Measurements from ENCODE around the gene TUBA1B.

The TUBA1B gene

GRCh38 chr12:49105504-49106084, 25.6 kb downstream of the TUBA1B start:
- no peaks in the 10 kb centered on the region for H3K9me3 ChIP-seq (ENCODE audit: insufficient read depth, low read length)
- no peaks in the 10 kb centered on the region for H3K79me2 ChIP-seq (ENCODE audit: insufficient read depth, low read length)
- H3K27ac ChIP-seq (ENCODE audit: low read depth, low read length): no peak overlapping the region
- TF ChIP-seq CTCF (IDR thresholded peaks at IDR 0.05; ENCODE audit: insufficient read depth, low read length, poor library complexity, severe bottlenecking): no peak
- no peak for TF ChIP-seq EZH2phosphoT487 (conservative IDR thresholded peaks at IDR 0.05; ENCODE audit: low read length)
- H3K4me3 ChIP-seq (ENCODE audit: insufficient read depth, low read length, poor library complexity, severe bottlenecking): no peak overlapping the region
- no peak overlapping the region for H3K9ac ChIP-seq (ENCODE audit: low read length)
- no peaks in the 10 kb centered on the region for H3K27me3 ChIP-seq (ENCODE audit: low read length)
- H3K9me2 ChIP-seq (replicated peaks; ENCODE audit: insufficient read depth, low read length): no peaks in the 10 kb centered on the region
- H3K36me3 ChIP-seq (ENCODE audit: low read length): no peaks in the 10 kb centered on the region
- no peaks in the 10 kb centered on the region for H3F3A ChIP-seq (ENCODE audit: insufficient read depth)
- H3K4me2 ChIP-seq (ENCODE audit: low read depth, low read length, poor library complexity, severe bottlenecking): no peak overlapping the region
- no peaks in the 10 kb centered on the region for H4K20me1 ChIP-seq (ENCODE audit: low read depth, low read length)
- no peak overlapping the region for H2AFZ ChIP-seq (ENCODE audit: low read depth, low read length, severe bottlenecking)

- Histone ChIP-seq H3K27me3 (ENCODE audit: low read length) (no peaks in the 10 kb centered on the region), H3K4me2 (ENCODE audit: low read depth, low read length, poor library complexity, severe bottlenecking) (no peak overlapping the region), H3K4me3 (ENCODE audit: insufficient read depth, low read length, poor library complexity, severe bottlenecking) (no peak overlapping the region), H3K79me2 (ENCODE audit: insufficient read depth, low read length) (no peaks in the 10 kb centered on the region), H3F3A (ENCODE audit: insufficient read depth) (no peaks in the 10 kb centered on the region), H4K20me1 (ENCODE audit: low read depth, low read length) (no peaks in the 10 kb centered on the region), H3K9ac (ENCODE audit: low read length) (no peak overlapping the region), H3K9me2 (replicated peaks; ENCODE audit: insufficient read depth, low read length) (no peaks in the 10 kb centered on the region), H3K27ac (ENCODE audit: low read depth, low read length) (no peak overlapping the region), H3K9me3 (ENCODE audit: insufficient read depth, low read length) (no peaks in the 10 kb centered on the region), H2AFZ (ENCODE audit: low read depth, low read length, severe bottlenecking) (no peak overlapping the region), H3K36me3 (ENCODE audit: low read length) (no peaks in the 10 kb centered on the region)
- TF ChIP-seq CTCF (IDR thresholded peaks at IDR 0.05; ENCODE audit: insufficient read depth, low read length, poor library complexity, severe bottlenecking) (no peak), EZH2phosphoT487 (conservative IDR thresholded peaks at IDR 0.05; ENCODE audit: low read length) (no peak)
Measured at GRCh38 chr12:49104822-49105221, 26.4 kb downstream of the TUBA1B start.

GRCh38 chr12:49100380-49100779, 30.8 kb downstream of the TUBA1B start:
- Histone ChIP-seq H3K27me3 (ENCODE audit: low read length) (no peaks in the 10 kb centered on the region), H3F3A (ENCODE audit: insufficient read depth) (no peaks in the 10 kb centered on the region)

More at GRCh38 chr12:49100380-49100779, 30.8 kb downstream of the TUBA1B start:
- Histone ChIP-seq H2AFZ (ENCODE audit: low read depth, low read length, severe bottlenecking) (no peak overlapping the region), H4K20me1 (ENCODE audit: low read depth, low read length) (no peaks in the 10 kb centered on the region), H3K9ac (ENCODE audit: low read length) (no peak overlapping the region), H3K4me2 (ENCODE audit: low read depth, low read length, poor library complexity, severe bottlenecking) (no peak overlapping the region), H3K79me2 (ENCODE audit: insufficient read depth, low read length) (no peaks in the 10 kb centered on the region), H3K36me3 (ENCODE audit: low read length) (no peaks in the 10 kb centered on the region), H3K27ac (ENCODE audit: low read depth, low read length) (no peak overlapping the region), H3K4me3 (ENCODE audit: insufficient read depth, low read length, poor library complexity, severe bottlenecking) (no peak overlapping the region), H3K9me3 (ENCODE audit: insufficient read depth, low read length) (no peaks in the 10 kb centered on the region), H3K9me2 (replicated peaks; ENCODE audit: insufficient read depth, low read length) (no peaks in the 10 kb centered on the region)
- TF ChIP-seq CTCF (IDR thresholded peaks at IDR 0.05; ENCODE audit: insufficient read depth, low read length, poor library complexity, severe bottlenecking) (no peak), EZH2phosphoT487 (conservative IDR thresholded peaks at IDR 0.05; ENCODE audit: low read length) (no peak)

All from SU-DHL-6 (cell line).